GM19328 (cell line): Measurements from ENCODE around the gene RRAD.

ENCODE experiments used
- ATAC-seq: cut with Tn5 transposase; IDR thresholded peaks from one replicate; pipeline ENCODE4 v1.9.1; 2021; ENCODE audit warnings: mild to moderate bottlenecking, moderate library complexity; ENCODE audit not compliant: unreplicated experiment

RRAD gene

DNA sequence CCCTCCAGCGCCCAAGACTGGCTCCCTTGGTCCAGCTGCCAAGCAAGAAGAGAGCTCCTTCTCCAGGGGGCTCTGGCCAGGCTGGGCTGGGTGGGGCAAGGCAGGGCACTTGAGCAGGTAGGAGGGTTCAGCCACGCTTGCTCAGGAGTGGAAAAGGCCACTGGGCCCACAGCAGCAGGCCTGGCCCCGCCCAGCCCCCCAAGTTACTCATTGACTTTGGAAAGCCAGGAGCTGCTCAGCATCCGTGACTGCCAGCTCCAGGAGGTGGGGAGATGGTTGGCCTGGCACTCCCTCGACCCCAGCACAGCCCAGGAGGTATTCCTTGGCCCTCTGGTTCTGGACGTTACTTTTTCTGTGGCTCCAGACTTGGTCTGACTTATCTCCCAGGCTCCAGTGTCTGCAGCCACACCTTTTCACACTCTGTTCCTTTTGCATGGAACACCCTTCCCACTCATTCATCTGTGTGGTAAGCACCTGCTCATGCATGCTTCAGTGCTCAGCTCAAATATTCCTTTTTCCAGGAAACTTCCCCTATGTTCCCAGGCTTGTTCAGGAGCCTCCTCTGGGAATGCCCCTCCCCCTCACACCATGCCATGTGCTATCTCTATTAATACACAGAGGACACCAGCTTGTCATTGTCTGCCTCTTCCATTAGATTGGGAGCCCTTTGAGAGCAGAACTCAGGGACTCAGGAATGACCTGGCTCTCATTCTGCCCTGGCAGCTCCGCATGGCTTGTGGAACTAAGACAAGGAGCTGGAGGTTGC lies 6.3 kb downstream of the RRAD start, which contains the start of gene CDH16:
TSS of gene CDH16 (minus strand) at position 83 of the 766 bp plus-strand sequence. CDS start 820 bp downstream, outside the sequence.
- ATAC-seq = no peak

DNA sequence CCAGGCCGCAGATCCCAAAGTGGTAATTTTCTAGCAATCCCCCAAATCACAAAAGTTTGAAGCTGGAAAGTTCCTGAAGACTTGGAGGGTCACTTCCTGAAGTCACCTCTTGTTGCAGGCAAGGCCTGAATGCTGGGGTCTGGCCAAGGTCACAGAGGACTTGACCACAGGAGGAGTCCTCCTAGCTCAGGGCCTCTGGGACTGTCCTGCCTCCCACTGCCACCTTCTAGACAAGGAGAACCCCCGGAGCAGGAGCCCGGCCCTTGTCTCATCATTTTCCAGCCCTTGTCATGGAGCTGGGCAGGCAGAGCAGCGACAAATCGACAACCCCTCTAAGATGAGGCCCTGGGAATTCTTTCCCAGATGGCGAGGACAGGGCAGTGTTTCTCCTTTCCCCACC lies 7.0 kb downstream of the RRAD start:
- ATAC-seq = no peak

DNA sequence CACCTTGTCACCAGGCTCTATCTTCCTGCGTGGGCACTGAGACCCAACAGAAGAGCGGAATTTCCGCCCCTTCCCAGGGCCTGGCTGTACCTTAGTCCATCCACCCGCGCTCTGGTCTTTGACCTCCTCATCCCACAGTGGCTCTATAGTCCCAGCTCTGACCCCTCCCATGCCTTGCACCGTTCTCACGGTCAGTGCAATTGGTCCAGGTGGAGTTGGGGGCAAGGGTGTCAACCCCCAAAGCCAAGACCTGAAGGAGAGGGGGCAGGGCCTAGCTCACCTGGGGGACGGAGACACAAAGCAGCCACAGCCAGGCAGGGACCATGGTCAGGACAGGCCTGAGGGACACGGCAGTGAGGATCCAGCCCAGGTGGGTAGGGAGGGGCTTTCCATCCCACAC lies 7.6 kb downstream of the RRAD start:
- no peak for ATAC-seq

DNA sequence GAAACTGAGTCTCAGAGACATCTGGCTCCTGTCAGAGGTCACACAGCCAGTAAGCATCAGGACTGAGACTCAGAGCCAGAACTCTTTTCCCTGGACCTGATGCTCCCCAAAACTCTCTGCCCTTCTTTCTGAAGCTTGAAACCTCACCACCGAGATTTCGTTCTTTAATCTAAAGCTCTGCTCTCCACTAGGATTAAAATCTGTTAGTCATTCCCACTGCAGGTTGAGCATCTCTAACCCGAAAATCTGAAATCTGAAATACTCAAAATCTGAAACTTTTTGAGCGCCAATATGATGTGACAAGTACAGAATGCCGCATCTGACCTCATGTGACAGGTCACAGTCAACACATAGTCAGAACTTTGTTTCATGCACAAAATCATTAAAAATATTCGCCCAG lies 8.8 kb downstream of the RRAD start:
- no peak for ATAC-seq

DNA sequence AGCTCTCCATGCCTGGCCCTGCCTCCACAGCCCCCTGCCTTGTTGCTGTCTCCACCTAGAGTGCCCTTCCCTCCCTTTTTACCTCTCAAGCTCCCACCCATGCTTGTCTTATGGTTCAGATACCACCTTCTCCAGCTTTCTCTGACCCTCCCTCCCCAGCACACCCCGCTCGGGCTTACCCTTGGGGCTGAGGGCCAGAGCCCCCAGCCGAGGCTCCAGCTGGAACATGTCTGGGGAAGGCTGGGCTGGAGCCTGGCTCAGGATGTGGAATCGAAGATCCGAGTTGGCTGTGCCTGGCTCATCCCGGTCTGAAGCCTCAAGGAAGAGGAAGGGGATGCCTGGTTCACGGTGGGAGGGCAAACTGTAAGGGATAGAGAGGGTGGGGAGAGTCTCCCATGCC lies 10.3 kb downstream of the RRAD start:
- no peak for ATAC-seq

DNA sequence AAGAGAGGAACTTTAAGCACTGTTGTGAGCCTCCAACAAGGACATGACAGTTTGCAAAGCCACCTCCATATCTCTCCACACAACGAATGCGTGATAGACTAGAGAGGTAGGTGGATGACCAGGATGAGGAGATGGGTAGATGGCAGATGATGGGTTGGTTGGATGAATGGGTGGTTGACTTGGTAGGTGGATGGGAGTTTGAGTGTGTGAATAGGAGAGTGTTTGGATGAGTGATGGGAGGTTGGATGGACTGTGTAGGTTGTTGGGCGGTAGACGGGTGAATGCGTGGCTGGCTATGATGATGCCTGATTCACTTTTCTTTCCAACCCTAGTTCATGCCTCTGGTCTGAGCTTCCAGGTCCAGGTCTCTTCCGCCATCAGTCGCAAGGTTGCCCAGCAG lies 10.8 kb downstream of the RRAD start:
- ATAC-seq = no peak

DNA sequence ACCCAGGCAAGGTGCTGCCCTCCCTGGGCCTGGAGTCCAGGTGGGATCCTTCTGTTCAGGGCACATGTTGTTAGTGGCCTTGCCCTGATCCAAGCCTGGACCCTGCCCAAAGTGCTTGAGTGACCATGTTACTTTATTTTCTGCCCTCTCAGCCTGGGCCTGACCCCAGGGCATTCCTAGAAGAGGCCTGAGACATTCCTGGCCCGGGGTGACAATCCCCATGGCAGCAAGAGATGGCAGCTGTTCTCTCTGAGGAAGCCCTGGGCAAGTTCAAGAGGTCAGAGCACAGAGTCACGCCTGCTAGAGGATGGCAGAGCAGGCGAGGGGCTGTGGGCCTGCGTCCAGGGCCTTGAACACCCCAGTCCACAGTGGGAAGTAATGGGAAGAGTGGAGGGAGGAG lies 11.6 kb downstream of the RRAD start:
- ATAC-seq = no peak

DNA sequence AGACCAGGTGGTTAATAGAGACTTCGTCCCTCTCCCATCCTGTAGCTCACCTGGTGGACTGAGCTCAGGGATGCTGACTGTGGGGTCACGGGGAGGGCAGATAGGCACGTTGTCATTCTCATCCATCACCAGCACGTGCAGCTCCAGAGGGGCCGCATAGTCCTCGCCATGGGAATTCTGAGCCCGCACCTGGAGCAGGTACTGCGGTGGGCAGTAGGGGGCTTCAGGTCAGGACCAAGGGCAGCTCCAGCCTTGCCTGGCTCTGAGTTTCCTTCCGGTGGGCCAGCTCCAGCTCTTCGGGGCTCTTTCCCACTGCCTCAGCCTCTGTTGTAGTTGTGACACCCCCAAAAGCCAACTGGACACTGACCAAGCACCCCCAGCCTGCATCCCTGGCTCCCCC lies 12.3 kb downstream of the RRAD start:
- ATAC-seq = no peak

DNA sequence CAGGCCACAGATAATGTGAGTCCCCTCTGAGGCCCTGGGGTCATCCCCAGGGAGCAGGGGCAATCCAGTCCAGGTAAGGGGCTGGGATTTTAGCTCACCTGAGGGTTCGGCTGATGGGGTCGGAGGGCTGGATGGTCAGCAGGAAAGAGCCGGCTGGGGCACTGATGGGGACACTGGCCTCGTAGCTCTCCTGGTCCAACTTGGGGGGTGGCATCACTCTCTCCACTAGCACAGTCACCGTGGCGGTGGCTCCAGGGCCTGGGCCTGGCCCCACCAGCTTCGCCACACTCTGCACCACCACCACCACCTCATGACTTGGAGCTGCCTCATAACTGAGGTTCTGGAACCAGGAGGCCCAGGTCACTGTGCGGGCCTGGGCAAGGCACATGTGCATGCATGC lies 13.5 kb downstream of the RRAD start:
- ATAC-seq = no peak

DNA sequence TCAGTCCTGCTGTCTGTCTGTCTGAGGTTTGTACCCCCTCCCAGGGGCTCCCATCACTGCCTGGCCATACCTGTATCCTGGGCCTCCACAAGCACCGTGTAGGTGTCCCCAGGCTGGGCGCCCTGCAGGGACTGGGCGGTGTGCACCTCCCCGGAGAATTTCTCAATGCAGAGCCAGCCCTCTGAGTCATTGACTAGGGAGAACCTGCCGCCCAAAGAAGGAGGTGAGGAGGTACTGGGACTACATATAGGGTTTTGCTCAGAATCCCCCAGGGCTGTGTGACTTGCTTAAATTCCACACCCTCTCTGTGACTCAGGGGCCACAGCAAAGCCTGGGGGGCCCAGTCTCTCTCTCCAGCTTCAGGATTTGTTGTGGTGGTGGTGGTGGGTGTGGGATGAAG lies 14.2 kb downstream of the RRAD start:
- no peak for ATAC-seq

DNA sequence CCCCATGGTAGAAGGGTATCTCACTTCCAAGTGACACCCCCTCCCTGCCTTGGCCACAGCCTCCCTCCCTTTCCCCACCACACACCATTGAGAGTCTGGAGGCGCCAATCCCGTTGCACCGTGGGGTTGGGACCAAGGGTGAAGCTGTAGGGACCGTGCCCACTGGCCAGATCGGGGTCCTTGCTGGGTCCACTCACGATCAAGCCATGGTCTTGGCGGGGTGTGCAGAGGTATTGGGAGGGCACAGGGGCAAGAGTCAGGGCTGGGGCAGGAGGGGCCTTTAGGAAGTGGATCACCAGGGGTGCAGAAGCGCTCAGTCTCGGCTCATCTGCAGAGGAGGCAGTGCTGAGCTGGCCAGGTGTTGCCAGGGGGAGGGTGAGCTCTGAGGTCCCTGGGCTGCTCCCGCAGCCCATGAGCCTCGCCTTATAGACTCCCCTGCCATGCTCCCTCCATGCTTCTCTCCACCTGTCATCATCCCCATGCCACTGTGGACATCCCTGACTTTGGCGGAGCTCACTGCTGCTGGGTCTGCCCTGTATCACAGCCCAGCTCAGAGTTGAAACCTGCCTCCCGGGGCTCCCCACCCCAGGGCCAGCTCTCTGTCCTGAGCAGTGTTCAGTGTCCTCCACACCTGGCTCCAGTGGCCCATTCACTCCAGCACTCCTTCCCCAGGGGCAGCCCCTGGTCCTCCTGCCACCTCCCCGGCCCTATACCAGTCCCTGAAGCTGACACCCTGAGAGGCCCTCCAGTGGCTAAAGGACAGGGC lies 15.0 kb downstream of the RRAD start:
- no peak for ATAC-seq

DNA sequence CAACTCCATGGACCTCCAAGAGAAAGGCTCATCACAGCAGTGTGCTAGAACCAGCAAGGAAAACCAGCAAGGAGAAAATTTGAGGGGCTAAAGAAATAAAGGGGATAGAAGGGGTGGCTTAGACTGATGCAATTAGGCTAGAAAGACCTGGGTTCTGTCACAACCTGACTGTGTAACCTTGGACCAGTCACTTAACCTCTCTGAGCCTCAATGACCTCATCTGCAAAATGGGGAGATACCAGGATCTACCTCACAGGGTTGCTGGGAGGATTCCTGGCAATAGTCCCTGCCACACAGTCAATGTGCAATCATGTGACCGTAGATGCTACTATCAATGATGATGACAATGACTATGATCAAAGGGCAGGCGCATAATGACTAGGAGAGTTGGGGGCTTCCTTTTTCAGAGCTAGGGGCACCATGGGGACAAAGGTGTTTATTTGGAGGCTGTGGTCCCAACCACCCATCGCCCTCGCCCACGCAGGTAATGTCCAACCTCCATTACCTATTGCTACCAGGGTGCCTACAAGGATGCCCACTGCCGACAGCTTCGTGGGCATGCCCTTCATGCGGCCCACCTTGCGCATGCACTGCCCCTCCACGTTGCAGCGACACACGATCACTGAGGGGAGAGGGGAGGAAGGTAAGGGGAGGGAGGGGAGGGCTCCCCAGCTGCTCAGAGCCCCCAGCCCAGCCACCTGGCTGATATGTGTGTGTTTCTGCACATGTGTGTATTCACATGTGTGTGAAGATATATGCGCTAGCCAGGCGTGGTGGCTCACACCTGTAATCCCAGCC lies 16.4 kb downstream of the RRAD start:
- no peak for ATAC-seq

DNA sequence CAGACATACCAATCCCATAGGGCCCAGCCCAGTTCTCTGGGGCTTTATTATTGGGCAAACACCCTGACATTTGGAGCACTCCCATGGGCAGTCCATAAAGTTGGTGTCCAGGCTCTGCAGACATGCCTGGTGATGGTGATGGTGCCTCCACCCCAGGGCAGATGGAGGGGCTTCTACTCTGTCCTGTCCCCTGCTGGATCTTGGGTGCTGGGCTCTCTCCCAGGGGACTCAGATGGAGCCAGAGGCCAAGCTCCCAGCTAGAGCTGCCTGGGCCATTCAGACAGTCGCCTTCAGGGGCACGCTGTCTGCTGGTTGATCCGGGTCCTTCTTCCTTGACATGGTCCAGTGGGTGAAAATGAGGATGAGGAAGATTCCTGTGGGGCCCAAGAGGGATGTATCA lies 17.2 kb downstream of the RRAD start:
- ATAC-seq = no peak

DNA sequence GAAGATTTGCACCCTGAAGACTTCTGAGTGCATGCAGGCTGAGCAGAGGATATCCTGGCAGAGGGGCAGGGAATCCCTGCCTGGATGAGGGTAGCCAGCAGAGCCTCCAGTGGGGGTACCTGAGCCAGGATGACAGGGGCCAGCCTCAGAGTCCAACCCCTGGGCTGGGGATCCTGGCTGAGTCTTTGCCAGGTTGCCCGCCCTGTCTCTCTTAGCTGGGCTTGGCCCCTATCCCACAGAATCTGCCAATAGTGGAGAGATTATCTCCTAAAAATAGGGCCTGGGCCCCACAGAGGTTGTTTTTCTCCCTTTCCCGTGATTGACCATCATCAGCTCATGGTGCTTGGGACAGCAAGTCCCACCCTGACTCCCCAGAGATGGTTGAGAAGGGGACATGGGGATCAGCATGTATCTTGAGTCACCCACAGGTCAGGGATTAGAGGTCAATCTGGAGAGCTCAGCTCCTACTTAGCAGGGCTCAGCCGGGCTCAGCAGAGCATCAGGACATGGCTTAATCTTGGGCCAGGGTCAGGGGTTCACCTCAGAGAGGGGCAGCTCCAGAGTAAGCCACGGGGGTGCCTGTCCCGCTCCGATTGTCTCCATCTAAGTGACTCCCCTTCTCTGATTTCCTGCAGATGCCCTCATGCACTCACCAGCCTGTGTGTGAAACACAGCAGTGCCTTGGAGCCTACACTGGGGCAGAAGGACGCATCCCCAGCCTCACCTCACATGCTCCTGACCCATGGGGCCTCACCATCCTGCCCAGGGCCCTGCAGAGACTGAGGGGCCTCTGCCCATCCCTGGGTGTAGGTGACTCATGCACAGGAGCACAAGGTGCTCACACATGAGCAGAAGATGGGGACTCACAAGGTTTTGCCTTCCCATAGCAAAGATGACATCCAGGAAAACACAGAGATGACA lies 18.2 kb downstream of the RRAD start:
- no peak for ATAC-seq

DNA sequence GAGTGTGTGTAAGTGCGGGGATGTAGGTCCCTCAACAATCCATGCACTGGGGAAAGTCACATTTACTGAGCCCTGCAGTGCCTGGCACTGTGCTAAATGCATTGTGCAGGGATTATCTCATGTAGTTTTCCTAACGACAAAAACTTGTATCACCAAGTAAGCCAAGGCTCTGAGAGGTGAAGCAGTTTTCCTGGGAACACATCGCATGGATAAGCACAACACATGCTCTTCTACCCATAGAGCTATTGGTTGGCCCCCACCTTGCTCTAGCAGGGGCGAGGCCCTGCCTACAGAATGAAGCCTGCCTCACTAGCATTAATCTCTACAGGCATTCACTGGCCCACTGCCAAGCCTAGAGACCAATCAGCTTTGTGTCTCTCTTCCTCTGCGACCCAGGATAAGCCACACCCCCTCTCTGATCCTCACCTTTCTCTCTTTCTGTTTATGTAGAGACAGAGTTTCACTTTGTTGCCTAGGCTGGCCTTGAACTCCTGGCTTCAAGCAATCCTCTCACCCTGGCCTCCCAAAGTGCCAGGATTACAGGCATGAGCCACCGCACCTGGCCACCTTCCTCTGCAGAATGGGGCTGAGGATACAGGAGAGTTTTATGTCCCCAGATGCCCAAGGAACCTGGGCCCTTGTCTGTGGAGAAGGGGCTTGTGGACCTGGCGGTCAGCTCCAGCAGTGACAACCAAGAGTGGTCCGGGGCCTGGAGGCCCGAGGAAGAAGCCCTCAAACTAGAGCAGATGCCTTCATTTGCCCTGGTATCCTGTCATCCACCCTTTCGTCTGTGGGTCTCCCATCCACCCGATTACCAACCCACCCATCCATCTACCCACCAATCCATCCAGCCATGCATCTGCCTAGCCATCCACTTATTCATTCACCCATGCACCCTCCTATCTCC lies 19.4 kb downstream of the RRAD start:
- no peak for ATAC-seq

DNA sequence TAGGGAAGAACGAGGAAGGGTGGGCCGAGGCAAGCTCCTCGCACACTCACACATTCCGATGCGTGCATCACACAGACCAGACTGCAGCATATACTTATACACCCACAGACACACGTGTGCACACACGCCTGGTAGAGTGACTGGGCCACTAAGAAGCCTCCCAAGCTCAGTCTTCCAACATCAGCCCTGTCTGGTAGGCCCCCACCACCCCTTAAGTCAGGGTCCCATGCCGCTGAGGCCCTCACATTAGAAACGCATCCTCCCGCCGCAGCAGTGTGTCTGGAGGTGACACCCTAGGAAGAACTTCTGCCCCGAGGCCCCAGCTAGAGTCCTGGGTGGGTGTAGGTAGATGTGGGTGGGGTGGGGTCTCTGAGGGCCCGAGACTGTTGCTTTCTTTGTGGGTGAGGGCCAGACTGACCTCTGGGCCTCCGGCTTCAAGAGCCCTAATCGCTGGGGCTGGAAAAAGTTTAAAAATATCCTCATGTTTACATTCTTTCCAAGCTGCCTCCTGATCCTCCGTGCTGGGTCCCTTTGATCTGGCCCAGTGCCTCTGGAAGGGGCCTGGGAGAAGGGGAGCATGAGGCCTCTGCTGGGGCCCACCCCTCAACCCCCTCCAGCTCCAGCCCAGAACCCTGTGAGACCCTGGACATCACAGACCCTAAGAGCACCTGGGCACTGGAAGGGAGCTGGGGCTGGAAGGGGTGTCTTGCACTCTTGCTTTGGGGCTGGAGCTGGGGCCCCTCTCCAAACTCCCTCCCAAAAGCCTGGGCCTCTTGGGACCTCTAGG lies 20.3 kb downstream of the RRAD start:
- no peak for ATAC-seq

DNA sequence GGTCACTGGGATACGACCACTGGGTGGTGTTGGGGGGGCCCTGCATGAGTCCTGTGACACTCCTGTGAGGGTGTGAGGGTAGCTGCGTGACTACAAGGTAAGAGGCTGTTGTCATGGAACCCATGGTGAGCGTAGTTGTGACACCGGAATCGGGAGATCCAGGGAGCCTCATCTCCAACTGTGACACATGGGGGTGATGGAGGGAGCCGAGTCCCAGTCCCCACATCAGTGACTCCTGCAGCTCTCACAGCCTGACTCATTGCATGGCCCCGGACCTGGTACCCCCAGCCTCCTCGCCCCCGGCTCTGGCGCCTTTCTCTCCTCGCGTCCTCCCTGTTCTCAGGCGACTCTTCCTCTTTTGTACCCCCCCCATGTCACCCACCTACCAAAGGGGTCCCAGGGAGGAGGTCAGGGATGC lies 20.9 kb downstream of the RRAD start:
- ATAC-seq = no peak

DNA sequence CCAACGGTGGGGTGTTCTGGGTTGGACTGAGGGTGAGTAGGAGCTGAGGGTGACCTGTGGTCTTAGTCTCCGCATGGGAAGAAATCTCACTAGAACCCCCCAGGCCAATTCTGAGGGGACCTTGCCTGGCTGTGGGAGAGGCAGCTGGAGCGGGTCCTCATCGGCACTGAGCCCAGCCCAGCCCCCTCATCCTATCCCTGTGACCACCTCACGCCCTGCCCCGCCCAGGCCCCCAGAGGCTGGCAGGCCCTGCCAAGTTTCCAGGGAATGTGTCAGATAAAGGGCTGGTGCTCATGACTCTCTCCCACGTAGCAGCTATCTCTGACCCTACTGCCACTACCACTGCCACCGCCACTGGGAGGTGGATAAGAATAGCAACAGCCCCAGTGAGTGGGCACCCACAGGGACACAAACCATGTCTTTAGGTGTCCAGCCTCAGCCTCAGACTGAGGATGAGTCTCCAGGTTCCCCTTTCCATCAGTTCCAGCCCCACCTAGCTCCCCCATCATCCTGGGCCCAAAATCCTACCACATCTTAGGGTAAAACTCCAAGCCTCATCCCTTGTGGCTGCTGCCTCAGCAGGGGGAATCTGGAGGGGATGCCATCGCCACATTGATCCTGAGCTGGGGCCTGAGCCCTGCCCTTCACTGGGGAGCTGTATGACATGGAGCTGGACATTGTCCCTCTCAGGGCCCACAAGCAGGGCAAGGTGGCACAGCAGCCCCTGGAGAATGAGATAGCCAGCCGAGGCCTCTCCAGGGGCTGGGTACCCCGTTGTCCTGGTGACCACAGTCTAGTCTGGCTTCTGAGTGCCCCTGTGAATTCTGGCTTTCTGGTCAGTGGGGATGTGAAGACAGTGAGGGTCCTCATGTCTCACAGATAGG lies 21.5 kb downstream of the RRAD start:
- no peak for ATAC-seq
